H1 (cell line): ENCODE data around the gene REG4. TPM values are rescaled to one million over a fixed set of nuclear protein-coding genes. Genes with fewer than 3 reads are reported as not detected.

Experiments used
- CTCF ChIA-PET: fragments of 300-600 bp; sonication (Branson Sonifier 250); formaldehyde crosslinking; loops from one replicate; lab custom pipeline; 2021; ENCODE audit not compliant: partially characterized antibody; lab: Charles Lee
- POLR2A ChIA-PET: fragments of 300-600 bp; sonication (Branson Sonifier 250); formaldehyde crosslinking; loops from one replicate; lab custom pipeline; 2021; ENCODE audit warnings: inconsistent platforms; ENCODE audit not compliant: partially characterized antibody; lab: Charles Lee
- DNase-seq, 2 experiments: peaks; one replicate each; pipeline versions ENCODE4 v3.0.0 to v3.0.0-alpha.2; 2010 to 2022; ENCODE audit warnings: low spot score in 2 of 2, low read depth in 1 of 2, mixed read lengths in 1 of 2
- FAIRE-seq: peaks from 2 replicates; lab custom pipeline; 2011; peaks lifted over from hg19 to GRCh38; lab: Jason Lieb, UNC
- H2AFZ ChIP-seq: 2 replicates; pipeline ENCODE4 v1.8.1; 2012; ENCODE audit warnings: low read length, inconsistent platforms
- H2AK5ac ChIP-seq: 2 replicates; pipeline ENCODE4 v1.6.1; 2013; ENCODE audit warnings: low read depth, low read length
- H2BK120ac ChIP-seq: replicated peaks from 2 replicates; pipeline ENCODE3; 2013; ENCODE audit warnings: low read depth, low read length, inconsistent platforms
- H2BK12ac ChIP-seq: 2 replicates; pipeline ENCODE4 v1.6.1; 2013; ENCODE audit warnings: low read depth, low read length
- H2BK15ac ChIP-seq: 2 replicates; pipeline ENCODE4 v1.6.1; 2013; ENCODE audit warnings: low read length
- H2BK20ac ChIP-seq: 2 replicates; pipeline ENCODE4 v1.6.1; 2013; ENCODE audit warnings: low read length
- H2BK5ac ChIP-seq: 2 replicates; pipeline ENCODE4 v1.6.1; 2013; ENCODE audit warnings: low read depth, low read length
- H3K14ac ChIP-seq: 2 replicates; pipeline ENCODE4 v1.6.1; 2013; ENCODE audit warnings: inconsistent platforms; ENCODE audit not compliant: insufficient read length
- H3K18ac ChIP-seq: 2 replicates; pipeline ENCODE4 v1.6.1; 2013; ENCODE audit warnings: low read length; ENCODE audit errors: extremely low read depth
- H3K23ac ChIP-seq: 2 replicates; pipeline ENCODE4 v1.6.1; 2013; ENCODE audit warnings: inconsistent platforms; ENCODE audit not compliant: insufficient read length
- H3K23me2 ChIP-seq: 2 replicates; pipeline ENCODE4 v1.6.1; 2013; ENCODE audit warnings: low read depth, low read length
- H3K27ac ChIP-seq: 2 replicates; pipeline ENCODE4 v1.6.1; 2011; ENCODE audit warnings: low read depth, low read length, inconsistent platforms
- H3K27me3 ChIP-seq, 4 experiments: replicated peaks in 1 of 4; 1 replicate in 1 of 4; 2 replicates in 3 of 4; pipeline versions ENCODE4 v1.6.1 to v1.8.1; 2011 to 2013; ENCODE audit warnings: low read length in 3 of 4, mild to moderate bottlenecking in 3 of 4, inconsistent platforms in 2 of 4, mixed read lengths in 2 of 4, moderate library complexity in 1 of 4; ENCODE audit not compliant: control insufficient read depth in 3 of 4, insufficient read depth in 3 of 4; ENCODE audit errors: extremely low read depth in 1 of 4
- H3K36me3 ChIP-seq, 4 experiments: 2 replicates each; pipeline versions ENCODE4 v1.6.1 to v1.8.1; 2011 to 2013; ENCODE audit warnings: mild to moderate bottlenecking in 4 of 4, low read length in 3 of 4, moderate library complexity in 2 of 4, control low read depth in 1 of 4, inconsistent platforms in 1 of 4; ENCODE audit not compliant: insufficient read depth in 4 of 4, control insufficient read depth in 2 of 4
- H3K4ac ChIP-seq: replicated peaks from 2 replicates; pipeline ENCODE3; 2013; ENCODE audit warnings: low read length, low read depth, mixed read lengths, inconsistent platforms; ENCODE audit not compliant: insufficient read length
- H3K4me1 ChIP-seq, 4 experiments: replicated peaks in 1 of 4; 1 replicate in 1 of 4; 2 replicates in 3 of 4; pipeline versions ENCODE4 v1.6.1 to v1.8.1; 2011 to 2013; ENCODE audit warnings: low read length in 3 of 4, inconsistent platforms in 2 of 4, mixed read lengths in 1 of 4; ENCODE audit not compliant: insufficient read depth in 4 of 4, control insufficient read depth in 3 of 4
- H3K4me2 ChIP-seq, 2 experiments: 2 replicates each; pipeline versions ENCODE4 v1.6.1 to v1.8.1; 2011 to 2013; ENCODE audit warnings: low read depth in 2 of 2, low read length in 2 of 2, control low read depth in 1 of 2, inconsistent platforms in 1 of 2, mild to moderate bottlenecking in 1 of 2; ENCODE audit not compliant: insufficient read depth in 1 of 2
- H3K4me3 ChIP-seq, 4 experiments: fragments of 200-600, 300-600 bp in 1 of 4; sonication (generic), shearing (Covaris generic), sonication (Bioruptor Twin) in 1 of 4; 2 replicates each; pipeline versions ENCODE4 v1.5.1 to v1.8.1; 2011 to 2016; ENCODE audit warnings: low read length in 4 of 4, low read depth in 3 of 4, control low read depth in 2 of 4, inconsistent platforms in 2 of 4, mild to moderate bottlenecking in 2 of 4, mixed read lengths in 1 of 4, moderate library complexity in 1 of 4; ENCODE audit not compliant: insufficient read depth in 2 of 4; ENCODE audit errors: extremely low read depth in 1 of 4
- H3K56ac ChIP-seq: replicated peaks from 2 replicates; pipeline ENCODE3; 2013; ENCODE audit warnings: low read depth, mild to moderate bottlenecking, mixed read lengths, low read length, inconsistent platforms; ENCODE audit not compliant: insufficient read length
- H3K79me1 ChIP-seq: 2 replicates; pipeline ENCODE4 v1.6.1; 2013; ENCODE audit warnings: low read depth, low read length, control low read depth
- H3K79me2 ChIP-seq, 2 experiments: 2 replicates each; pipeline versions ENCODE4 v1.6.1 to v1.8.1; 2012 to 2013; ENCODE audit warnings: low read length in 2 of 2, mild to moderate bottlenecking in 2 of 2, inconsistent platforms in 1 of 2; ENCODE audit not compliant: insufficient read depth in 2 of 2, control insufficient read depth in 1 of 2
- H3K9ac ChIP-seq, 4 experiments: replicated peaks in 1 of 4; 1 replicate in 1 of 4; 2 replicates in 3 of 4; pipeline versions ENCODE4 v1.6.1 to v1.8.1; 2011 to 2013; ENCODE audit warnings: low read depth in 3 of 4, low read length in 3 of 4, control low read depth in 2 of 4, mild to moderate bottlenecking in 2 of 4, moderate library complexity in 2 of 4, inconsistent platforms in 1 of 4; ENCODE audit errors: extremely low read depth in 1 of 4
- H3K9me3 ChIP-seq, 2 experiments: 2 replicates each; pipeline versions ENCODE4 v1.6.1 to v1.8.1; 2012 to 2013; ENCODE audit warnings: mild to moderate bottlenecking in 2 of 2, moderate library complexity in 2 of 2, control low read depth in 1 of 2, inconsistent platforms in 1 of 2, low read depth in 1 of 2, low read length in 1 of 2, mixed read lengths in 1 of 2; ENCODE audit not compliant: insufficient read depth in 2 of 2
- H4K20me1 ChIP-seq, 2 experiments: replicated peaks in 1 of 2; 2 replicates each; pipeline versions ENCODE3 to v1.8.1; 2011 to 2013; ENCODE audit warnings: inconsistent platforms in 2 of 2, low read length in 2 of 2, mild to moderate bottlenecking in 1 of 2; ENCODE audit not compliant: insufficient read depth in 2 of 2, control insufficient read depth in 1 of 2
- H4K5ac ChIP-seq: 2 replicates; pipeline ENCODE4 v1.6.1; 2013; ENCODE audit warnings: low read length, low read depth, mixed read lengths, inconsistent platforms; ENCODE audit not compliant: insufficient read length
- H4K8ac ChIP-seq: 2 replicates; pipeline ENCODE4 v1.8.0; 2013; ENCODE audit warnings: mild to moderate bottlenecking, moderate library complexity, low read length, inconsistent platforms; ENCODE audit not compliant: insufficient read depth; ENCODE audit errors: extremely low read depth
- H4K91ac ChIP-seq: replicated peaks from 2 replicates; pipeline ENCODE3; 2013; ENCODE audit warnings: low read length, mixed read lengths, inconsistent platforms; ENCODE audit not compliant: insufficient read length
- EGR1 ChIP-seq: IDR thresholded peaks from 2 replicates; pipeline ENCODE4 v1.6.1; 2011; ENCODE audit warnings: low read depth, low read length, borderline replicate concordance
- WGBS, 2 experiments: shearing (Covaris generic) in 1 of 2; methylation state at CpG; one replicate each; pipeline versions ENCODE4 v1.1.6 to v1.1.7; 2013 to 2015; ENCODE audit warnings: low lambda C conversion rate in 2 of 2, mixed read lengths in 2 of 2, inconsistent platforms in 1 of 2, low coverage in 1 of 2, missing lambda C conversion rate in 1 of 2; ENCODE audit not compliant: insufficient replicate concordance in 2 of 2, insufficient coverage in 1 of 2, insufficient read length in 1 of 2; ENCODE audit errors: extremely low coverage in 1 of 2, missing lambda C conversion rate in 1 of 2; 5-methylcytosine and 5-hydroxymethylcytosine counted together
- polyA plus RNA-seq, 7 experiments: library from polyadenylated mRNA; depleted of rRNA in 3 of 7; stranded (reverse) in 5 of 7; unstranded in 2 of 7; fragments of >200 nt in 5 of 7; fragments of 200-250 nt in 2 of 7; gene quantifications; 1 replicate in 5 of 7; 2 replicates in 1 of 7; 4 replicates in 1 of 7; pipeline versions ENCODE4 v1.2.1 to v1.2.3, GENCODE V29; 2011 to 2013; ENCODE audit warnings: missing spikeins in 2 of 7, mixed read lengths in 2 of 7
- total RNA-seq: library from RNA; stranded (reverse); fragmentation: NEBNext Ultra II Directional; extraction: Animal tissue kit (Norgen Biotek cat#: 25700); gene quantifications from 2 replicates; pipeline ENCODE4 v1.2.1, GENCODE V29; 2021

The REG4 gene
- total and polyA plus RNA-seq, 2 of the 8 experiments (the other 6 are each of a cell fraction or from before 2014, with no cell fraction given) = not detected

GRCh38 chr1:119853155-119853554, 41.9 kb upstream of the REG4 start:
- no peak overlapping the region for H3K14ac ChIP-seq
- H3K36me3 ChIP-seq = no peaks in the 10 kb centered on the region
- no peak overlapping the region for H3K27ac ChIP-seq
- H3K18ac ChIP-seq = no peak overlapping the region
- no peaks in the 10 kb centered on the region for H3K27me3 ChIP-seq
- no peak overlapping the region for H2BK5ac ChIP-seq
- WGBS, 2 experiments = 96% methylated on average over 16 of the region's 23 CpGs; no CpG with 5 or more reads in 1 of the 2 experiments
- H2AFZ ChIP-seq = no peak overlapping the region; the same call in 1 of the 2 replicates
- H4K8ac ChIP-seq = no peak overlapping the region
- H4K20me1 ChIP-seq = no peaks in the 10 kb centered on the region
- H3K4me2 ChIP-seq = no peak overlapping the region
- no peak overlapping the region for H3K4ac ChIP-seq
- no peak overlapping the region for H3K56ac ChIP-seq
- H3K79me1 ChIP-seq = no peaks in the 10 kb centered on the region
- H3K4me3 ChIP-seq = no peak overlapping the region
- no peak overlapping the region for H4K5ac ChIP-seq
- no peak overlapping the region for H2AK5ac ChIP-seq
- H2BK120ac ChIP-seq = no peak overlapping the region
- FAIRE-seq = no peak
- H3K9ac ChIP-seq = no peak overlapping the region
- no peak overlapping the region for H2BK20ac ChIP-seq
- H2BK15ac ChIP-seq = no peak overlapping the region
- H3K9me3 ChIP-seq = no peaks in the 10 kb centered on the region
- H4K91ac ChIP-seq = no peak overlapping the region
- POLR2A ChIA-PET = no interaction called here
- H3K23ac ChIP-seq = no peak overlapping the region
- no peak overlapping the region for H2BK12ac ChIP-seq
- H3K23me2 ChIP-seq = no peaks in the 10 kb centered on the region
- H3K4me1 ChIP-seq = no peaks in the 10 kb centered on the region
- no peak for DNase-seq
- no peaks in the 10 kb centered on the region for H3K79me2 ChIP-seq
- CTCF ChIA-PET = interaction anchor here (1.5 kb wide), 1 partner anchor 33 kb away, joined by 3 read pairs; no protein-coding TSS in a partner anchor
- TF ChIP-seq EGR1 = no peak
